ENCODE data around the gene HDAC2. TPM values are rescaled to one million over a fixed set of nuclear protein-coding genes. Genes with fewer than 3 reads are reported as not detected.

Gene HDAC2
- total and polyA plus RNA-seq, 2 donors (not counting 1 experiment from before 2014, with no cell fraction given), result 30.8 to 58.3 TPM

DNA sequence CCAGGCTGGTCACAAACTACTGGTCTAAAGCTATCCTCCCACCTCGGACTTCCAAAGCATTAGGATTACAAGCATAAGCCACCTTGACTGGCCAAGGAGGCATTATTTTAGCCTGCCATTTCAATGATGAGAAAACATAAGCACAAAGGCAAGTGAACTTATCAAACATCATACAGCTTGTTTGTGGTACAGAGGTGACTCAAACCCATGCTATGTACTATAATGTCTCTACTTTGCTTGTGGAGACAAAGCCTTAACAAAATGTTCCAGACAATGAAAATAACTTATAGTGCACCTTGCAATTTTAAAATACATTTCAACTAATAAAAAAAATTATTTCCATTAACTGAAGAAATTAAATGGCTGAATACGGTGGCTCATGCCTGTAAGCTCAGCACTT is 26.2 kb downstream of the HDAC2 start:
- no peaks in the 10 kb centered on the region for H3K27me3 Mint-ChIP-seq
- Histone ChIP-seq H3K9me3 (ENCODE audit: control extremely low read depth in 1 of 3, control insufficient read depth in 2 of 3, insufficient read depth in 1 of 3, low read length in 2 of 3) (no peaks in the 10 kb centered on the region), H3K9ac (ENCODE audit: low read length) (no peak overlapping the region), H2AFZ (ENCODE audit: insufficient read depth, low read depth, low read length, poor library complexity, severe bottlenecking) (no peak overlapping the region), H4K20me1 (ENCODE audit: control insufficient read depth, insufficient read depth, low read length, poor library complexity, severe bottlenecking) (no peaks in the 10 kb centered on the region), H3K79me2 (ENCODE audit: control insufficient read depth, insufficient read depth, low read length) (no peaks in the 10 kb centered on the region), H3K4me2 (replicated peaks; ENCODE audit: low read depth, low read length, poor library complexity, severe bottlenecking) (no peak overlapping the region), H3K4me3 (ENCODE audit: control extremely low read depth in 1 of 5, extremely low read depth in 1 of 5, insufficient read depth in 1 of 5, low read depth in 2 of 5, low read length in 4 of 5) (no peak overlapping the region), H3K27ac (ENCODE audit: low read length in 2 of 2) (no peak overlapping the region), H3K36me3 (replicated peaks in 1 of 2; ENCODE audit: control extremely low read depth in 1 of 2, control insufficient read depth in 1 of 2, extremely low read depth in 1 of 2, insufficient read depth in 2 of 2, low read length in 1 of 2) (peaks cover 20 to 67% of the 10 kb centered on the region in 2 experiments), H3K27me3 (replicated peaks in 1 of 4; ENCODE audit: control extremely low read depth in 1 of 4, control insufficient read depth in 3 of 4, insufficient read depth in 4 of 4, low read length in 3 of 4) (no peaks in the 10 kb centered on the region), H3K4me1 (ENCODE audit: control insufficient read depth in 2 of 2, insufficient read depth in 2 of 2, low read length in 2 of 2) (no peaks in the 10 kb centered on the region)
- 100% methylated on average over 1 of the region's 2 CpGs for WGBS (ENCODE audit: insufficient coverage)
- DNase-seq (no peak), ATAC-seq (ENCODE audit: low read depth) (no peak)
- POLR2A ChIA-PET, result no interaction called here
- no peak overlapping the region for H3K27ac Mint-ChIP-seq
- CTCF ChIA-PET, result interaction anchor here (1.5 kb wide), 1 partner anchor 9 kb away, joined by 5 read pairs; no protein-coding TSS in a partner anchor
- TF ChIP-seq, protein P1, sequence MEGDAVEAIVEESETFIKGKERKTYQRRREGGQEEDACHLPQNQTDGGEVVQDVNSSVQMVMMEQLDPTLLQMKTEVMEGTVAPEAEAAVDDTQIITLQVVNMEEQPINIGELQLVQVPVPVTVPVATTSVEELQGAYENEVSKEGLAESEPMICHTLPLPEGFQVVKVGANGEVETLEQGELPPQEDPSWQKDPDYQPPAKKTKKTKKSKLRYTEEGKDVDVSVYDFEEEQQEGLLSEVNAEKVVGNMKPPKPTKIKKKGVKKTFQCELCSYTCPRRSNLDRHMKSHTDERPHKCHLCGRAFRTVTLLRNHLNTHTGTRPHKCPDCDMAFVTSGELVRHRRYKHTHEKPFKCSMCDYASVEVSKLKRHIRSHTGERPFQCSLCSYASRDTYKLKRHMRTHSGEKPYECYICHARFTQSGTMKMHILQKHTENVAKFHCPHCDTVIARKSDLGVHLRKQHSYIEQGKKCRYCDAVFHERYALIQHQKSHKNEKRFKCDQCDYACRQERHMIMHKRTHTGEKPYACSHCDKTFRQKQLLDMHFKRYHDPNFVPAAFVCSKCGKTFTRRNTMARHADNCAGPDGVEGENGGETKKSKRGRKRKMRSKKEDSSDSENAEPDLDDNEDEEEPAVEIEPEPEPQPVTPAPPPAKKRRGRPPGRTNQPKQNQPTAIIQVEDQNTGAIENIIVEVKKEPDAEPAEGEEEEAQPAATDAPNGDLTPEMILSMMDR (IDR thresholded peaks at IDR 0.05), result no peak
- TF ChIP-seq EZH2 (IDR thresholded peaks at IDR 0.05; ENCODE audit: borderline replicate concordance, insufficient read depth, low read depth, low read length, poor library complexity, severe bottlenecking), result no peak
- no peaks in the 10 kb centered on the region for H3K4me1 Mint-ChIP-seq
- H3K9me3 Mint-ChIP-seq (ENCODE audit: insufficient read depth), result no peaks in the 10 kb centered on the region
- H3K4me3 Mint-ChIP-seq, result no peak overlapping the region
- intact Hi-C loops (cut with micrococcal nuclease), result no loop called here

- Histone ChIP-seq H3K9me3 (ENCODE audit: control extremely low read depth in 1 of 3, control insufficient read depth in 2 of 3, insufficient read depth in 1 of 3, low read length in 2 of 3) (no peaks in the 10 kb centered on the region), H2AFZ (ENCODE audit: insufficient read depth, low read depth, low read length, poor library complexity, severe bottlenecking) (no peak overlapping the region), H3K4me1 (ENCODE audit: control insufficient read depth in 2 of 2, insufficient read depth in 2 of 2, low read length in 2 of 2) (no peaks in the 10 kb centered on the region), H4K20me1 (ENCODE audit: control insufficient read depth, insufficient read depth, low read length, poor library complexity, severe bottlenecking) (no peaks in the 10 kb centered on the region), H3K27ac (ENCODE audit: low read length in 2 of 2) (no peak overlapping the region), H3K4me2 (replicated peaks; ENCODE audit: low read depth, low read length, poor library complexity, severe bottlenecking) (no peak overlapping the region), H3K27me3 (replicated peaks in 1 of 4; ENCODE audit: control extremely low read depth in 1 of 4, control insufficient read depth in 3 of 4, insufficient read depth in 4 of 4, low read length in 3 of 4) (no peaks in the 10 kb centered on the region), H3K9ac (ENCODE audit: low read length) (no peak overlapping the region), H3K4me3 (ENCODE audit: control extremely low read depth in 1 of 5, extremely low read depth in 1 of 5, insufficient read depth in 1 of 5, low read depth in 2 of 5, low read length in 4 of 5) (no peak overlapping the region), H3K79me2 (ENCODE audit: control insufficient read depth, insufficient read depth, low read length) (no peaks in the 10 kb centered on the region), H3K36me3 (replicated peaks in 1 of 2; ENCODE audit: control extremely low read depth in 1 of 2, control insufficient read depth in 1 of 2, extremely low read depth in 1 of 2, insufficient read depth in 2 of 2, low read length in 1 of 2) (peaks cover 14 to 41% of the 10 kb centered on the region in 2 experiments)
- Mint-ChIP-seq H3K27me3 (no peaks in the 10 kb centered on the region), H3K4me3 (no peak overlapping the region), H3K9me3 (ENCODE audit: insufficient read depth) (no peaks in the 10 kb centered on the region), H3K4me1 (no peaks in the 10 kb centered on the region), H3K27ac (no peak overlapping the region)
- DNase-seq (no peak), ATAC-seq (ENCODE audit: low read depth) (no peak)
- ChIA-PET POLR2A (no interaction called here), CTCF (interaction anchor here (0.9 kb wide), 1 partner anchor 31 kb away, joined by 4 read pairs; no protein-coding TSS in a partner anchor)
- intact Hi-C loops (cut with micrococcal nuclease), result no loop called here
- TF ChIP-seq, protein P1 (IDR thresholded peaks at IDR 0.05), result no peak
- no peak for TF ChIP-seq EZH2 (IDR thresholded peaks at IDR 0.05; ENCODE audit: borderline replicate concordance, insufficient read depth, low read depth, low read length, poor library complexity, severe bottlenecking)
Measured at GRCh38 chr6:113939825-113940224, 31.1 kb downstream of the HDAC2 start.
